ENCODE results near the gene SEPTIN1.
"Not testable (repeated sequence)": the region's sequence is repeated elsewhere in the genome, so short reads cannot be mapped to it uniquely, and the experiment has no call there.

The SEPTIN1 gene

DNA sequence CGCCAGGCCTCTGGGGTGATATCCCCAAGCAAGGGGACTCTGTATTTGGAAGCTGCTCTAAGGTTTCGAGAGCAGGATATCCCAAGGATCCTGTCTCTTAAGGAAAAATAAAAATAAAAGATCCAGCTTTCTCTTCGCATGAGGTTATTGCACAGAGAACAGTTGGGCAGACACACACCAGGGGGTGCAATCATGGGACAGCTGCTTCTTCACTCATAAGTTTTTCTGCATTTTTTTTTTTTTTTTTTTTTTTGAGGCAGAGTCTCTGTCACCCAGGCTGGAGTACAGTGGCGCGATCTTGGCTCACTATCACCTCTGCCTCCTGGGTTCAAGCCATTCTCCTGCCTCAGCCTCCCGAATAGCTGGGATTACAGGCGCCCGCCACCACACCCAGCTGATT lies 40.4 kb downstream of the SEPTIN1 start:
- DNase-seq (ENCODE audit: low spot score), result not testable (repeated sequence)

DNA sequence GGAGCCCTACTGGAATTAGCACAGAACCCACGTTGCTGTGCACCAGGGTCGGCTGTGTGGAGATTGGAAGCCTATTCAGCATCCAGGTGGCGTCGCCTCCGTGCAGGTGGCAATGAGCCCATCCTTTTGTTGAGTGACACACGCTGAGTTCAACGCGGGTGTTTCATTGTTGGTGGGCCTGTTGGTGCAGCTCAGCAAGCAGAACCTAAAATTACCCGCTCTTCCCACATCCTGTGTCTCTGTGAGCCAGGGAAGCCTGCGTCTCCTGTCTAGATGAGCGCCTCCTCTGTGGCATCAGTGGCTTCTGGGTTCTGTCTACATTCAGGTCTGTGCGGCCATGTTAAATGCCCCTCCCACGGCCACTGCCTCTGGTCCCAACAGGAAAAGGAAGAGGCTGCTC lies 41.7 kb downstream of the SEPTIN1 start:
- DNase-seq (ENCODE audit: low spot score), result no peak

DNA sequence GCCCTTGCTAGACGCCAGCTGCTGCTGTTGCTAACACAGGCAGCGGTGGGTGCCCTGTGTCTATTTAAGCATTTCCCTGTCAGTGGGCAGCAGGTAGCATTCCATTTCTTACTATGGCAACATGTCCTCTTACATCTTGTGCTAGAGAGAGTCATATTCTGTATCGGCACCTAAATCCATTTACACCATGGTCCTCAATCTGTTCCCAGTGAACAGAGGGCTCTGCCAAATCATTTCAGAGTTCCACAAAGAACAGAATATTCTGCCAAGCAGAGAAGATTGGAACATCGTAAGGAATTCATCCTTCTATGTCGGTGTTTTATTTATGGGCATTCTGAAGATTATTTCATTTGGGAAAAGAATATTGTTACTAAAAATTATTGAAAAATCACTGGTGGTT lies 43.6 kb downstream of the SEPTIN1 start:
- not testable (repeated sequence) for DNase-seq (ENCODE audit: low spot score)

GRCh38 chr16:30337964-30338357 lies 44.4 kb downstream of the SEPTIN1 start:
- not testable (repeated sequence) for DNase-seq (ENCODE audit: low spot score)

DNA sequence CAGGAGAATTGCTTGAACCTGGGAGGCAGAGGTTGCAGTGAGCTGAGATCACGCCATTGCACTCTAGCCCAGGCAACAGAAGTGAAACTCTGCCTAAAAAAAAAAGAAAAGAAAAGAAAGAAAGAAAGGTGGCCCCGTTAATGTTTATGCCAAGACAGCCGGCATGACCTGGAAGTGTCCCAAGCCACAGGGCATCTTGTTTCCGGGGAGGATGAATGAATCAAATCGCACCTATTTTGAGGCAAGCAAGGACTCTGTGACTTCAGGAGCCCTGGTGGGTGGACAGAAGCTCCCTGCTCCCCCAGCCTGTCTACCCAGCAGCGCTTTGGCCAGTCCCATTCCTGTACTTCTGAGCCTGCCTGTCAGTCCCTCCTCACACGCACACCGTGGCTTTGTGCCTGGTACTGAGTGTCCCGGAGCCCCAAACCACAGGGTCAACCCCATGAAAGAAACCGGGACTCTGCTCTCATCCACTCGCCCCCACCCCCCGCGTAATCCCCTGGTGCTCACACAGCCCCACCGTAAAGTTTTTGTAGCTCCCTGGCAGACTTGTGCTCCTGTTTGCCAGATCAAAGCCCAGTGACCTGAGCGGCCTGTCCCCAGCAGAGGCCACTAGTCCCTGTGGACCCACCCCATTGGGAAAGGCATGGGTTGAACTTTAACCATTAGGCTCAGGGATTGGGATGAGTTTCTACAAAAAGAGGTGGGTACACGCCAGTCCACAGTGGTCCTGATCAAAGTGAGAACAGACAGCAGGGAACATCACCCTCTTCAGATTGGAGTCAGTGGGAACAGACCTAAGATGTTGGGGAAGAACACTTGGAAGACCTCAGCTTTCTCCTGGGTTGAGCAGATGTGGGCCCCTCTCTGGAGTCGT lies 46.5 kb downstream of the SEPTIN1 start:
- DNase-seq (ENCODE audit: low spot score), result peak; percentile 23

- DNase-seq (ENCODE audit: low spot score), result peak; percentile 73
Observed at GRCh38 chr16:30335028-30335597, 47.2 kb downstream of the SEPTIN1 start.

DNA sequence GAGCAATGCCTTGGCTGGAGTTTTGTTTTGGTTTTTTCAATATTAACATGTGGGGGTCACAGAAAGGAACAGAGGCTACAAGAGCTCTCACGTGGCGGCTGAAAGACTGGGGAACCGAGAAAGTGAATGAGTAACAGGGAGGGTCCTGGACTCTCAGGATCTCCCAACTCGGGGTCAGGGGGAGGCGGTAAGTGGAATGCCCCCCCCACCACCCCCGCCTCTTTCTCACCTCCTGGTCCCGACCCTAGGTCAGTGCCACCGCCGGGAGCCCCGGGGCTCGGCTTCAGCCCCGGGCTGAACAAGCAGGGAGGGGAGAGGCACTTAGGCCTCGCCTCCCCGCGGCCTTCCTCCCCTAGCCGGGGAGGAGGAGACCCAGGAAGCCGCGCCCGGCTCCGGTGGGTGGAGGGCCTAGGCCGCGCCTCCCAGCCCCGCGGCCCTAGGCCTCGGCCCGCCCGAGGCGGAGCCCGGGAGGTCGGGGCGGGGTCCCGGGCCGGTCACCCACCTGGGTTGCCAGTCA lies 47.8 kb downstream of the SEPTIN1 start:
- DNase-seq (ENCODE audit: low spot score), result peak; percentile 77
